ENCODE results near the gene ENKD1. TPM values are rescaled to one million over a fixed set of nuclear protein-coding genes. Genes with fewer than 3 reads are reported as not detected.

Gene ENKD1
- total and polyA plus RNA-seq, 2 of the 4 experiments (the other 2 are of a cell fraction) = 2.9 to 6.3 TPM

- Histone ChIP-seq H3K79me1 (ENCODE audit: low read depth in 1 of 2, low read length in 2 of 2) (peaks cover 4 to 20% of the 10 kb centered on the region in 2 experiments), H2BK20ac (ENCODE audit: low read depth, low read length) (no peak overlapping the region), H2BK5ac (ENCODE audit: low read depth, low read length, poor library complexity, severe bottlenecking) (no peak overlapping the region), H3K18ac (ENCODE audit: low read depth, low read length) (no peak overlapping the region), H3K9me3 (ENCODE audit: control insufficient read depth, insufficient read depth, low read length) (no peaks in the 10 kb centered on the region), H2AK9ac (replicated peaks; ENCODE audit: low read depth, low read length, poor library complexity) (no peak overlapping the region), H3K4me1 (ENCODE audit: control insufficient read depth, insufficient read depth, low read length) (peaks cover 12% of the 10 kb centered on the region), H2AK5ac (ENCODE audit: low read depth, low read length) (no peak overlapping the region), H3K36me3 (ENCODE audit: control insufficient read depth, insufficient read depth, low read length) (peaks cover 2% of the 10 kb centered on the region; the same call in 1 of the 2 replicates), H2AFZ (replicated peaks; ENCODE audit: low read length, poor library complexity) (no peak overlapping the region), H3K9me1 (ENCODE audit: insufficient read depth, low read length) (no peaks in the 10 kb centered on the region), H4K91ac (ENCODE audit: insufficient read depth, low read depth, low read length) (no peak overlapping the region), H4K20me1 (ENCODE audit: insufficient read depth, low read length) (peaks cover 2% of the 10 kb centered on the region), H3K27me3 (ENCODE audit: control insufficient read depth, insufficient read depth, low read length) (no peaks in the 10 kb centered on the region), H3K4ac (ENCODE audit: low read depth, low read length) (no peak overlapping the region), H4K5ac (ENCODE audit: low read depth, low read length) (no peak overlapping the region), H2BK15ac (ENCODE audit: low read depth, low read length) (no peak overlapping the region), H3K23ac (ENCODE audit: low read depth, low read length) (no peak overlapping the region), H3K9ac (ENCODE audit: low read depth, low read length) (no peak overlapping the region), H3K14ac (replicated peaks; ENCODE audit: low read depth, low read length) (no peak overlapping the region), H3K4me3 (ENCODE audit: insufficient read depth, low read depth, low read length) (no peak overlapping the region), H4K8ac (ENCODE audit: low read depth in 2 of 2, low read length in 2 of 2) (no peak overlapping the region), H2BK120ac (ENCODE audit: low read depth, low read length) (no peak overlapping the region), H3K4me2 (ENCODE audit: low read depth, low read length) (no peak overlapping the region), H3K56ac (ENCODE audit: extremely low read depth, insufficient read depth, low read length) (no peak overlapping the region), H3K27ac (ENCODE audit: insufficient read depth, low read length) (no peak overlapping the region)
- ChIA-PET POLR2A (ENCODE audit: unreplicated experiment) (no interaction called here), CTCF (interaction anchor here (1.5 kb wide), 1 partner anchor 143 kb away, joined by 4 read pairs; no protein-coding TSS in a partner anchor)
- in situ Hi-C loops (cut with MboI; ENCODE audit: low sequenced_read_pairs) (loop anchor here (10.0 kb wide), 1 partner anchor 139 kb away; the partner anchor contains the start of gene RIPOR1), intact Hi-C loops (cut with micrococcal nuclease) (no loop called here), dilution Hi-C loops (cut with HindIII; ENCODE audit: low sequenced_read_pairs, unreplicated experiment) (no loop called here)
- no peak for TF ChIP-seq RFX5 (IDR thresholded peaks at IDR 0.05; ENCODE audit: low read depth, low read length)
- ATAC-seq (ENCODE audit: low read depth) (no peak), DNase-seq (no peak)
- BruUV-seq (replicated peaks) = no TSS peak
- WGBS, 2 experiments (ENCODE audit: extremely low coverage in 2 of 2, insufficient read length in 1 of 2) = 77% methylated on average over 3 of the region's 4 CpGs; no CpG with 5 or more reads in 1 of the 2 experiments
These were observed 2.3 kb downstream of the ENKD1 start for GRCh38 chr16:67664258-67664657.
